ENCODE results near the gene DHX9. TPM values are rescaled to one million over a fixed set of nuclear protein-coding genes. Genes with fewer than 3 reads are reported as not detected.

Gene DHX9
- total and polyA plus RNA-seq, 4 experiments from 2014 or later = 100 to 222 (median 165) TPM

- POLR2A ChIA-PET (ENCODE audit: partially characterized antibody) = interaction anchor here (0.7 kb wide), 1 partner anchor 221 kb away, joined by 3 read pairs; no protein-coding TSS in a partner anchor
- no peaks in the 10 kb centered on the region for H3K27me3 ChIP-seq (ENCODE audit: insufficient read depth, low read length)
- H3K4me1 ChIP-seq (ENCODE audit: insufficient read depth, low read length) = no peaks in the 10 kb centered on the region
- Mint-ChIP-seq H3K4me1 (no peaks in the 10 kb centered on the region), H3K27ac (no peak overlapping the region), H3K27me3 (peaks cover 9 to 10% of the 10 kb centered on the region in 2 donors), H3K4me3 (no peak overlapping the region), H3K9me3 (peaks cover 0 to 16% (median 9%) of the 10 kb centered on the region in 8 donors), H3K36me3 (no peaks in the 10 kb centered on the region)
- intact Hi-C loops (cut with micrococcal nuclease) = no loop called here
- H3K36me3 ChIP-seq (ENCODE audit: insufficient read depth, low read length) = no peaks in the 10 kb centered on the region
- no peaks in the 10 kb centered on the region for H3K9me3 ChIP-seq (ENCODE audit: control insufficient read depth in 1 of 2, low read length in 2 of 2)
- DNase-seq = no peak
- CTCF ChIA-PET (ENCODE audit: partially characterized antibody) = no interaction called here
- no peak overlapping the region for H3K4me3 ChIP-seq (ENCODE audit: low read length in 2 of 2)
- H3K27ac ChIP-seq (ENCODE audit: low read depth, low read length) = no peak overlapping the region
Observed at GRCh38 chr1:182909578-182909977, 70.4 kb downstream of the DHX9 start.

GRCh38 chr1:182910143-182910542 lies 71.0 kb downstream of the DHX9 start:
- Mint-ChIP-seq H3K27ac (no peak overlapping the region), H3K4me1 (no peaks in the 10 kb centered on the region), H3K9me3 (peaks cover 0 to 17% (median 9%) of the 10 kb centered on the region in 8 donors), H3K27me3 (peaks cover 9 to 10% of the 10 kb centered on the region in 2 donors), H3K4me3 (no peak overlapping the region), H3K36me3 (no peaks in the 10 kb centered on the region)
- CTCF ChIA-PET (ENCODE audit: partially characterized antibody) = no interaction called here
- POLR2A ChIA-PET (ENCODE audit: partially characterized antibody) = interaction anchor here (0.7 kb wide), 1 partner anchor 222 kb away, joined by 3 read pairs; no protein-coding TSS in a partner anchor
- Histone ChIP-seq H3K4me3 (ENCODE audit: low read length in 2 of 2) (no peak overlapping the region), H3K36me3 (ENCODE audit: insufficient read depth, low read length) (no peaks in the 10 kb centered on the region), H3K4me1 (ENCODE audit: insufficient read depth, low read length) (no peaks in the 10 kb centered on the region), H3K9me3 (ENCODE audit: control insufficient read depth in 1 of 2, low read length in 2 of 2) (no peaks in the 10 kb centered on the region), H3K27ac (ENCODE audit: low read depth, low read length) (no peak overlapping the region), H3K27me3 (ENCODE audit: insufficient read depth, low read length) (no peaks in the 10 kb centered on the region)
- intact Hi-C loops (cut with micrococcal nuclease) = no loop called here
- no peak for DNase-seq

GRCh38 chr1:182913401-182913800 lies 74.3 kb downstream of the DHX9 start:
- H3K36me3 ChIP-seq (ENCODE audit: insufficient read depth, low read length) = no peaks in the 10 kb centered on the region
- no peaks in the 10 kb centered on the region for H3K27me3 ChIP-seq (ENCODE audit: insufficient read depth, low read length)
- Mint-ChIP-seq H3K9me3 (peaks cover 0 to 17% (median 9%) of the 10 kb centered on the region in 8 donors), H3K27me3 (peaks cover 12 to 16% of the 10 kb centered on the region in 2 donors), H3K4me1 (no peaks in the 10 kb centered on the region), H3K27ac (no peak overlapping the region), H3K4me3 (no peak overlapping the region), H3K36me3 (no peaks in the 10 kb centered on the region)
- H3K4me3 ChIP-seq (ENCODE audit: low read length in 2 of 2) = no peak overlapping the region
- H3K27ac ChIP-seq (ENCODE audit: low read depth, low read length) = no peak overlapping the region
- no peak for DNase-seq
- ChIA-PET POLR2A (ENCODE audit: partially characterized antibody) (no interaction called here), CTCF (ENCODE audit: partially characterized antibody) (no interaction called here)
- no peaks in the 10 kb centered on the region for H3K9me3 ChIP-seq (ENCODE audit: control insufficient read depth in 1 of 2, low read length in 2 of 2)
- intact Hi-C loops (cut with micrococcal nuclease) = no loop called here
- no peaks in the 10 kb centered on the region for H3K4me1 ChIP-seq (ENCODE audit: insufficient read depth, low read length)

- ChIA-PET POLR2A (ENCODE audit: partially characterized antibody) (no interaction called here), CTCF (ENCODE audit: partially characterized antibody) (no interaction called here)
- Mint-ChIP-seq H3K4me1 (no peaks in the 10 kb centered on the region), H3K36me3 (no peaks in the 10 kb centered on the region), H3K4me3 (no peak overlapping the region), H3K27me3 (peaks cover 21 to 23% of the 10 kb centered on the region in 2 donors), H3K27ac (no peak overlapping the region), H3K9me3 (peaks cover 0 to 8% (median 4%) of the 10 kb centered on the region in 8 donors)
- intact Hi-C loops (cut with micrococcal nuclease) = no loop called here
- no peak for DNase-seq
- no peak overlapping the region for H3K27ac ChIP-seq (ENCODE audit: low read depth, low read length)
- H3K9me3 ChIP-seq (ENCODE audit: control insufficient read depth in 1 of 2, low read length in 2 of 2) = no peaks in the 10 kb centered on the region
- H3K27me3 ChIP-seq (ENCODE audit: insufficient read depth, low read length) = no peaks in the 10 kb centered on the region
- no peaks in the 10 kb centered on the region for H3K36me3 ChIP-seq (ENCODE audit: insufficient read depth, low read length)
- H3K4me3 ChIP-seq (ENCODE audit: low read length in 2 of 2) = no peak overlapping the region
- no peaks in the 10 kb centered on the region for H3K4me1 ChIP-seq (ENCODE audit: insufficient read depth, low read length)
Observed at GRCh38 chr1:182917378-182917777, 78.2 kb downstream of the DHX9 start.

- no peaks in the 10 kb centered on the region for H3K36me3 Mint-ChIP-seq
- H3K9me3 Mint-ChIP-seq = no peaks in the 10 kb centered on the region
- Histone ChIP-seq H3K4me3 (ENCODE audit: low read length in 2 of 2) (no peak overlapping the region), H3K27me3 (ENCODE audit: insufficient read depth, low read length) (no peaks in the 10 kb centered on the region), H3K27ac (ENCODE audit: low read depth, low read length) (no peak overlapping the region), H3K4me1 (ENCODE audit: insufficient read depth, low read length) (no peaks in the 10 kb centered on the region), H3K9me3 (ENCODE audit: control insufficient read depth in 1 of 2, low read length in 2 of 2) (no peaks in the 10 kb centered on the region), H3K36me3 (ENCODE audit: insufficient read depth, low read length) (no peaks in the 10 kb centered on the region)
- no peak overlapping the region for H3K4me3 Mint-ChIP-seq
- DNase-seq = no peak
- ChIA-PET POLR2A (ENCODE audit: partially characterized antibody) (no interaction called here), CTCF (ENCODE audit: partially characterized antibody) (no interaction called here)
- H3K27ac Mint-ChIP-seq = no peak overlapping the region
- intact Hi-C loops (cut with micrococcal nuclease) = no loop called here
- H3K4me1 Mint-ChIP-seq = peaks cover 0 to 3% (median 1%) of the 10 kb centered on the region in 4 donors
- H3K27me3 Mint-ChIP-seq = peaks cover 5 to 11% of the 10 kb centered on the region in 2 donors
Observed at GRCh38 chr1:182925661-182926060, 86.5 kb downstream of the DHX9 start.

- Histone ChIP-seq H3K27ac (ENCODE audit: low read depth, low read length) (no peak overlapping the region), H3K4me1 (ENCODE audit: insufficient read depth, low read length) (no peaks in the 10 kb centered on the region), H3K27me3 (ENCODE audit: insufficient read depth, low read length) (no peaks in the 10 kb centered on the region), H3K36me3 (ENCODE audit: insufficient read depth, low read length) (no peaks in the 10 kb centered on the region), H3K9me3 (ENCODE audit: control insufficient read depth in 1 of 2, low read length in 2 of 2) (no peaks in the 10 kb centered on the region), H3K4me3 (ENCODE audit: low read length in 2 of 2) (no peak overlapping the region)
- Mint-ChIP-seq H3K9me3 (peaks cover 0 to 2% (median 0%) of the 10 kb centered on the region in 8 donors), H3K4me1 (peaks cover 0 to 3% (median 1%) of the 10 kb centered on the region in 4 donors), H3K27me3 (peaks cover 5 to 10% of the 10 kb centered on the region in 2 donors), H3K36me3 (no peaks in the 10 kb centered on the region), H3K27ac (no peak overlapping the region), H3K4me3 (no peak overlapping the region)
- no peak for DNase-seq
- intact Hi-C loops (cut with micrococcal nuclease) = no loop called here
- ChIA-PET POLR2A (ENCODE audit: partially characterized antibody) (no interaction called here), CTCF (ENCODE audit: partially characterized antibody) (no interaction called here)
Observed at GRCh38 chr1:182927693-182928433, 88.7 kb downstream of the DHX9 start.

GRCh38 chr1:182930985-182931384 lies 91.8 kb downstream of the DHX9 start:
- ChIA-PET CTCF (ENCODE audit: partially characterized antibody) (interaction anchor here (0.7 kb wide), 1 partner anchor 81 kb away, joined by 6 read pairs; no protein-coding TSS in a partner anchor), POLR2A (ENCODE audit: partially characterized antibody) (no interaction called here)
- H3K4me3 ChIP-seq (ENCODE audit: low read length in 2 of 2) = no peak overlapping the region
- Mint-ChIP-seq H3K27ac (no peak overlapping the region), H3K36me3 (no peaks in the 10 kb centered on the region), H3K27me3 (peaks cover 2 to 8% of the 10 kb centered on the region in 2 donors), H3K4me3 (no peak overlapping the region), H3K4me1 (peaks cover 0 to 3% (median 1%) of the 10 kb centered on the region in 4 donors), H3K9me3 (peaks cover 0 to 10% (median 6%) of the 10 kb centered on the region in 8 donors)
- no peak overlapping the region for H3K27ac ChIP-seq (ENCODE audit: low read depth, low read length)
- no peaks in the 10 kb centered on the region for H3K36me3 ChIP-seq (ENCODE audit: insufficient read depth, low read length)
- no peaks in the 10 kb centered on the region for H3K9me3 ChIP-seq (ENCODE audit: control insufficient read depth in 1 of 2, low read length in 2 of 2)
- intact Hi-C loops (cut with micrococcal nuclease) = no loop called here
- DNase-seq = no peak
- no peaks in the 10 kb centered on the region for H3K27me3 ChIP-seq (ENCODE audit: insufficient read depth, low read length)
- no peaks in the 10 kb centered on the region for H3K4me1 ChIP-seq (ENCODE audit: insufficient read depth, low read length)

Measured in CD4-positive, alpha-beta memory T cell (primary cell).